Thyroid gland (tissue), 4 donors: ENCODE results near the gene CUEDC2. TPM values are rescaled to one million over a fixed set of nuclear protein-coding genes. Genes with fewer than 3 reads are reported as not detected.

ENCODE experiments used
- DNase-seq, 2 donors: peaks; one replicate each; pipeline ENCODE4 v3.0.0-alpha.2; 2019
- H3K27ac ChIP-seq, 3 donors: fragments of 200-600 bp; sonication (generic); 1 replicate in 2 of 3; 2 replicates in 1 of 3; pipeline ENCODE4 v1.5.1; 2016 to 2019; ENCODE audit warnings: mild to moderate bottlenecking in 1 of 3, moderate library complexity in 1 of 3
- H3K27me3 ChIP-seq: fragments of 200-600 bp; sonication (generic); one replicate; pipeline ENCODE4 v1.5.1; 2019
- H3K36me3 ChIP-seq, 2 donors: fragments of 200-600 bp; sonication (generic); one replicate each; pipeline ENCODE4 v1.5.1; 2016 to 2019
- H3K4me1 ChIP-seq, 2 donors: fragments of 200-600 bp; sonication (generic); one replicate each; pipeline ENCODE4 v1.5.1; 2017 to 2019
- H3K4me3 ChIP-seq, 3 donors: fragments of 200-600 bp; sonication (generic); replicated peaks in 1 of 3; 1 replicate in 2 of 3; 2 replicates in 1 of 3; pipeline ENCODE4 v1.5.1; 2016; ENCODE audit warnings: mild to moderate bottlenecking in 1 of 3
- H3K9me3 ChIP-seq: fragments of 200-600 bp; sonication (generic); one replicate; pipeline ENCODE4 v1.5.1; 2017
- POLR2A ChIP-seq, 2 donors: fragments of 450-650 bp; IDR thresholded peaks; one replicate each; pipeline ENCODE4 v1.6.1; 2017; ENCODE audit warnings: antibody characterized with exemption in 2 of 2, mild to moderate bottlenecking in 2 of 2, moderate library complexity in 1 of 2
- WGBS, 2 donors: methylation state at CpG; one replicate each; pipeline ENCODE4 v1.1.5; 2017; 5-methylcytosine and 5-hydroxymethylcytosine counted together
- intact Hi-C: fragments of 100-400 bp; cut with DNase I; formaldehyde crosslinking; loops from one replicate; pipeline ENCODE4 v1.15.1; 2023
- total RNA-seq, 4 donors: library from RNA; depleted of rRNA; stranded (reverse); fragments of >200 nt; gene quantifications; one replicate each; pipeline ENCODE4 v1.2.3, GENCODE V29; 2016
- TF ChIP-seq, protein P1 (sequence below), 6 experiments: fragments of 200-600 bp in 3 of 6; fragments of 450-650 bp in 3 of 6; sonication (generic) in 3 of 6; IDR thresholded peaks; one replicate each; pipeline ENCODE4 v1.5.1; 2016 to 2019; ENCODE audit warnings: antibody characterized with exemption in 6 of 6, mild to moderate bottlenecking in 2 of 6, inconsistent platforms in 1 of 6, moderate library complexity in 1 of 6

The CUEDC2 gene
- total RNA-seq, 4 donors from 2014 or later: 56.2 to 73.9 (median 62.0) TPM

DNA sequence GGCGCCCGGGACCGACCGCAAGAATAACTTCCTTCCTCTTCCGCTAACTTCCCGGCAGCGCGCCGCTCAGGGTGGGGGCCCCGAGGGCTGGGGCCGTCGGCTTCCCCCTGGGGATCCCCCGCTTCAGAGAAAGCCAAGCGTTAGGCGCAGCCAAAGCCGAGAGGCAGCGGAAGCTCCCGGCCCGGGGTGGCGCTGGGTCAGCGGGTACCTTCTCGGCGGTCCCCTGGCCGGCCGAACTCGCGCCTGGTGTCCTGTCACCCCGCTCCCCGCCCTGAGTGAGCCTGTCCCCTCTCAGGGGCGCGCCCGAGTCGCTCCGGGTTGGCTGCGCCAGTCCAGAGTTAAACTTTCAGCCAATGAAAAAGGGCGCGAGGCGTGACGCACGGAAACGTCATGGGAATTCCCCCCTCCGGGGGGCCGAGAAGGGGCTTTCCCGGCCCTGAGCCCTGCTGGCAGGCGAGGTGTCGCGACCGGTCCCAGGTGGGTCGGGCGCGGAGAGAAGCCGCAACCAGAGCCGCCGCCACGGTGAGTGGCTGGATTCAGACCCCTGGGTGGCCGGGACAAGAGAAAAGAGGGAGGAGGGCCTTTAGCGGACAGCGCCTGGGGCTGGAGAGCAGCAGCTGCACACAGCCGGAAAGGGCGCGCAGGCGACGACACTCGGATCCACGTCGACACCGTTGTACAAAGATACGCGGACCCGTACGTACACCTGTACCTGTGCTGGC lies 38.1 kb downstream of the CUEDC2 start:
- 0% methylated on average over 6 to 15 of the region's 71 CpGs for WGBS, 2 donors
- H3K4me1 ChIP-seq: peaks cover 12 to 22% of the 10 kb centered on the region in 2 donors

DNA sequence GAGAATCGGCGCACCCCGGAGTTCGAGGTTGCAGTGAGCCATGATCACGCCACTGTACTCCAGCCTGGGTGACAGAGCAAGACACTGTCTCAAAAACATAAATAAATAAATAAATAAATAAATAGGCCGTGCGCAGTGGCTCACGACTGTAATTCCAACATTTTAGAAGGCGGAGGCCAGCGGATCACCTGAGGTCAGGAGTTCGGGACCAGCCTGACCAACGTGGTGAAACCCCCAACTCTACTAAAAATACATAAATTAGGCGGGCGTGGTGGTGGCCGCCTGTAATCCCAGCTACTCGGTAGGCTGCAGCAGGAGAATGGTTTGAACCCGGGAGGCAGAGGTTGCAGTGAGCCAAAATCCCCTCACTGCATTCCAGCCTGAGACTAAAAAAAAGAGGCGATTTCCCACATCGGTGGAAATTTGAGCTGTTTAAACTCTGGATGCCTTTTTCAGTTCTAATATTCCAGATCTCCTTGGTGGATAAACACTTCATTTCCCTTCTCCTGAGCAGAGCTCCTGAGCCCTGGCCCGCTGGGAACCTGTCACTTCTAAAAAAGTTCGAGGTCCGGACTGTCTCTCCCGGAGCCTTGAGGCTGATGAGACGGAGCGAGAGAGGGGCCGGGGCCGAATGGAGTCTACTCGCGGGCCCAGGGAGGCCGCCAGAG lies 38.8 kb downstream of the CUEDC2 start:
- TF ChIP-seq, protein P1, sequence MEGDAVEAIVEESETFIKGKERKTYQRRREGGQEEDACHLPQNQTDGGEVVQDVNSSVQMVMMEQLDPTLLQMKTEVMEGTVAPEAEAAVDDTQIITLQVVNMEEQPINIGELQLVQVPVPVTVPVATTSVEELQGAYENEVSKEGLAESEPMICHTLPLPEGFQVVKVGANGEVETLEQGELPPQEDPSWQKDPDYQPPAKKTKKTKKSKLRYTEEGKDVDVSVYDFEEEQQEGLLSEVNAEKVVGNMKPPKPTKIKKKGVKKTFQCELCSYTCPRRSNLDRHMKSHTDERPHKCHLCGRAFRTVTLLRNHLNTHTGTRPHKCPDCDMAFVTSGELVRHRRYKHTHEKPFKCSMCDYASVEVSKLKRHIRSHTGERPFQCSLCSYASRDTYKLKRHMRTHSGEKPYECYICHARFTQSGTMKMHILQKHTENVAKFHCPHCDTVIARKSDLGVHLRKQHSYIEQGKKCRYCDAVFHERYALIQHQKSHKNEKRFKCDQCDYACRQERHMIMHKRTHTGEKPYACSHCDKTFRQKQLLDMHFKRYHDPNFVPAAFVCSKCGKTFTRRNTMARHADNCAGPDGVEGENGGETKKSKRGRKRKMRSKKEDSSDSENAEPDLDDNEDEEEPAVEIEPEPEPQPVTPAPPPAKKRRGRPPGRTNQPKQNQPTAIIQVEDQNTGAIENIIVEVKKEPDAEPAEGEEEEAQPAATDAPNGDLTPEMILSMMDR (IDR thresholded peaks at IDR 0.05): peak in 1 of 6 experiments; percentile 96
- no peak for TF ChIP-seq POLR2A (IDR thresholded peaks at IDR 0.05)
- DNase-seq: no peak
- Histone ChIP-seq H3K9me3 (no peaks in the 10 kb centered on the region), H3K4me1 (peaks cover 12 to 17% of the 10 kb centered on the region in 2 donors), H3K36me3 (no peaks in the 10 kb centered on the region), H3K4me3 (peak overlapping the region; percentile 7 to 92 (median 69)), H3K27ac (peak overlapping the region; percentile 78 to 95 (median 87)), H3K27me3 (no peaks in the 10 kb centered on the region)
- WGBS, 2 donors: 40% methylated on average over 27 to 29 of the region's 30 CpGs
- intact Hi-C loops: loop anchor here (5.0 kb wide), 1 partner anchor 189 kb away; no protein-coding TSS in a partner anchor

More for the DNA sequence above, 38.1 kb downstream of the CUEDC2 start:
- peak overlapping the region; percentile 78 to 95 (median 87) for H3K27ac ChIP-seq
- H3K36me3 ChIP-seq: no peaks in the 10 kb centered on the region
- intact Hi-C loops: loop anchor here (5.0 kb wide), 1 partner anchor 188 kb away; no protein-coding TSS in a partner anchor
- TF ChIP-seq, protein P1 (IDR thresholded peaks at IDR 0.05): peak in 5 of 6 experiments; percentile 76 to 96 (median 92)
- peak in 1 of 2 donors; percentile 68 for TF ChIP-seq POLR2A (IDR thresholded peaks at IDR 0.05)
- peak overlapping the region; percentile 7 to 92 (median 69) for H3K4me3 ChIP-seq
- no peaks in the 10 kb centered on the region for H3K27me3 ChIP-seq
- DNase-seq: peak; percentile 95 to 96
- H3K9me3 ChIP-seq: no peaks in the 10 kb centered on the region

DNA sequence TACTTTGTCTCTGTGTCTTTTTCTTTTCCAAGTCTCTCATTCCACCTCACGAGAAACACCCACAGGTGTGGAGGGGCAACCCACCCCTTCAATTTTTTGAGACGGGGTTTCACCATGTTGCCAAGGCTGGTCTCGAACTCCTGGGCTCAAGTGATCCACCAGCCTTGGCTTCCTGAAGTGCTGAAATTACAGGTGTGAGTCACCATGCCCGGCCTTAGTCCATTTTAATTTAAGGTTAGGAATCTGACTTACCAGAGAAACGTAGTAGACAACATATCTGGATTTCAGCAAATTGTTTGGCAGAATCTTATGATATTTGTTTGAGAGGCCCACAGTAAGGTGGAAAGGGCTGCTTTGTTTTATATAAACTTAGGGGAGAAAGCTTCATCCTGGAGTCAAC lies 40.1 kb downstream of the CUEDC2 start:
- peaks cover 12 to 17% of the 10 kb centered on the region in 2 donors for H3K4me1 ChIP-seq
- DNase-seq: no peak
- 91 to 92% methylated on average over 5 of the region's 5 CpGs for WGBS, 2 donors
- H3K36me3 ChIP-seq: no peaks in the 10 kb centered on the region
- TF ChIP-seq POLR2A (IDR thresholded peaks at IDR 0.05): no peak
- TF ChIP-seq, protein P1 (IDR thresholded peaks at IDR 0.05): no peak
- intact Hi-C loops: loop anchor here (5.0 kb wide), 1 partner anchor 190 kb away; no protein-coding TSS in a partner anchor
- no peak overlapping the region for H3K27ac ChIP-seq
- H3K9me3 ChIP-seq: no peaks in the 10 kb centered on the region
- no peaks in the 10 kb centered on the region for H3K27me3 ChIP-seq
- no peak overlapping the region for H3K4me3 ChIP-seq

GRCh38 chr10:102389894-102390293 lies 42.5 kb downstream of the CUEDC2 start:
- Histone ChIP-seq H3K9me3 (no peaks in the 10 kb centered on the region), H3K4me1 (peaks cover 5 to 6% of the 10 kb centered on the region in 2 donors), H3K27ac (no peak overlapping the region), H3K4me3 (no peak overlapping the region), H3K27me3 (no peaks in the 10 kb centered on the region), H3K36me3 (no peaks in the 10 kb centered on the region)
- intact Hi-C loops: loop anchor here (5.0 kb wide), 1 partner anchor 192 kb away; no protein-coding TSS in a partner anchor
- TF ChIP-seq POLR2A (IDR thresholded peaks at IDR 0.05): no peak
- TF ChIP-seq, protein P1 (IDR thresholded peaks at IDR 0.05): no peak
- WGBS, 2 donors: 89 to 95% methylated on average over 3 of the region's 3 CpGs
- DNase-seq: no peak
